Kidney epithelial cell (primary cell): ENCODE measurements around the gene RIPOR2. TPM values are rescaled to one million over a fixed set of nuclear protein-coding genes. Genes with fewer than 3 reads are reported as not detected.

Source experiments
- DNase-seq: peaks from one replicate; pipeline ENCODE4 v3.0.0-alpha.2; 2010; ENCODE audit warnings: low read depth
- H3K27me3 ChIP-seq: 2 replicates; pipeline ENCODE4 v1.6.0; 2011; ENCODE audit warnings: low read length; ENCODE audit not compliant: control insufficient read depth, insufficient read depth
- H3K36me3 ChIP-seq: 2 replicates; pipeline ENCODE4 v1.5.1; 2011; ENCODE audit warnings: low read length; ENCODE audit not compliant: control insufficient read depth, insufficient read depth
- H3K4me3 ChIP-seq: 2 replicates; pipeline ENCODE4 v1.5.1; 2011; ENCODE audit warnings: low read depth, mild to moderate bottlenecking, control low read depth, low read length
- total RNA-seq: library from RNA; depleted of rRNA; stranded (reverse); fragments of >200 nt; gene quantifications from 2 replicates; pipeline ENCODE4 v1.2.3, GENCODE V29; 2015
- TF ChIP-seq, protein P1 (sequence below): IDR thresholded peaks from 2 replicates; pipeline ENCODE4 v1.5.1; 2011; ENCODE audit warnings: mild to moderate bottlenecking, moderate library complexity, low read length, control low read depth, inconsistent platforms; ENCODE audit not compliant: insufficient read depth, poor library complexity, severe bottlenecking

RIPOR2 gene
- total RNA-seq, 1 donor from 2014 or later: 0.79 TPM

DNA sequence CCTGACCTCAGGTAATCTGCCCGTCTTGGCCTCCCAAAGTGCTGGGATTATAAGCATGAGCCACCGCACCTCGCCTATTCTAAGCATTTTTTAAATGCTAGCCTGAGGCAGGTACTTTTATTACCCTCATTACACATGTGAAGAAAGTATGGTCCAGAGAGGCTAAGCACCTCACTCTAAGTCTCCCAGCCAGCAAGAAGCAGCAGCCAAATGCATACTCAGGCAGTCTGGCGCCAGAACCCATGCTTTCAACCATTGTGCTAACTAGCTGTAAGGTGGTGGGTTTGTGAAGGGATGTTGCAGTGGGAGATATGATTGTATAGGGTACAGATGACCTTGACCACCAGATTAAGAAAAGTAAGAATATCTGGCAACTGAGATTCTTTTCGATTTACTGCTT is 26.1 kb upstream of the RIPOR2 start:
- Histone ChIP-seq H3K36me3 (no peaks in the 10 kb centered on the region), H3K4me3 (no peak overlapping the region), H3K27me3 (no peaks in the 10 kb centered on the region)
- TF ChIP-seq, protein P1, sequence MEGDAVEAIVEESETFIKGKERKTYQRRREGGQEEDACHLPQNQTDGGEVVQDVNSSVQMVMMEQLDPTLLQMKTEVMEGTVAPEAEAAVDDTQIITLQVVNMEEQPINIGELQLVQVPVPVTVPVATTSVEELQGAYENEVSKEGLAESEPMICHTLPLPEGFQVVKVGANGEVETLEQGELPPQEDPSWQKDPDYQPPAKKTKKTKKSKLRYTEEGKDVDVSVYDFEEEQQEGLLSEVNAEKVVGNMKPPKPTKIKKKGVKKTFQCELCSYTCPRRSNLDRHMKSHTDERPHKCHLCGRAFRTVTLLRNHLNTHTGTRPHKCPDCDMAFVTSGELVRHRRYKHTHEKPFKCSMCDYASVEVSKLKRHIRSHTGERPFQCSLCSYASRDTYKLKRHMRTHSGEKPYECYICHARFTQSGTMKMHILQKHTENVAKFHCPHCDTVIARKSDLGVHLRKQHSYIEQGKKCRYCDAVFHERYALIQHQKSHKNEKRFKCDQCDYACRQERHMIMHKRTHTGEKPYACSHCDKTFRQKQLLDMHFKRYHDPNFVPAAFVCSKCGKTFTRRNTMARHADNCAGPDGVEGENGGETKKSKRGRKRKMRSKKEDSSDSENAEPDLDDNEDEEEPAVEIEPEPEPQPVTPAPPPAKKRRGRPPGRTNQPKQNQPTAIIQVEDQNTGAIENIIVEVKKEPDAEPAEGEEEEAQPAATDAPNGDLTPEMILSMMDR: no peak
- no peak for DNase-seq

DNA sequence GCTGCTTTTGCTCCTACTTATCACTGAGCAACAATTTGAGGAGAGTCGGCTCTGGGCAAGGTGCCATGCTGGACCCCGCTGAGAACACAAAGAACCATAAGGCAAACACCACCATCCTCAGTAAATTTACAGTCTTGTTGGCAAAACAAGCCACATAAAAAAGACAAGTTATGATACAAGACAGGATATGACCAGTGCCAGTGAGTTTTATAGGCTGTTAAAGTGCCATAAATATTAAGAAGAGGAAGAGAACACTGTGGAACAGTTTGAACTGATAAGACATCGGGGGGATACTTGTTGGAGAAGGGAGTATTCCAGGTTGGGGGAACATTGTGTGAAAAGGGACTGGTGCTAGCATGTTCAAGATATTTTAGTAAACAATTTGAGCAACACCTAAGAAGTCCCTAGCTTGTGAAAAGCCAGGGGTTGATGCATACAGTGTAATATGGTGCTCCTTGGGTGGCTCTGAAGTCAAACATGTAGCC is 25.3 kb upstream of the RIPOR2 start:
- H3K27me3 ChIP-seq: no peaks in the 10 kb centered on the region
- no peak overlapping the region for H3K4me3 ChIP-seq
- DNase-seq: no peak
- TF ChIP-seq, protein P1: no peak
- H3K36me3 ChIP-seq: no peaks in the 10 kb centered on the region

DNA sequence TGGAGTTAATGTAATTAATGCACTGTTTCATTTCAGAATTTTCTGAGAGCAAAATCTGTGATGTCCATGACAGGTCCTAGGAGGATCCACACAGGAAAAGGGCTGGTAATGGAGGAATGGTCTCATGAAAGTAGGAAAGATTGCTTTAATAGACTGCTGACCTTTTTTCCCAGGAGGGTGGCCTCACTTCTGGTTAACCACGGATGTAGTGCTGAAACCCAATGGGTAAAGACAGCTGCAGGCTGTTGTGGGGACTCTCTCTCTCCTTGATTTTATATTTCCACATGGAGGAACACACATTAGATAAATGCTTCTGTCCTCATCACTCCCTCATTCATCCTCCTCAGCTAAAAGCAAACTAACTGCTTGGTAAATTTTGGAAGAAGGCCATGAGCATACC is 23.6 kb upstream of the RIPOR2 start:
- H3K4me3 ChIP-seq: no peak overlapping the region
- DNase-seq: no peak
- no peaks in the 10 kb centered on the region for H3K27me3 ChIP-seq
- no peaks in the 10 kb centered on the region for H3K36me3 ChIP-seq
- TF ChIP-seq, protein P1: no peak

DNA sequence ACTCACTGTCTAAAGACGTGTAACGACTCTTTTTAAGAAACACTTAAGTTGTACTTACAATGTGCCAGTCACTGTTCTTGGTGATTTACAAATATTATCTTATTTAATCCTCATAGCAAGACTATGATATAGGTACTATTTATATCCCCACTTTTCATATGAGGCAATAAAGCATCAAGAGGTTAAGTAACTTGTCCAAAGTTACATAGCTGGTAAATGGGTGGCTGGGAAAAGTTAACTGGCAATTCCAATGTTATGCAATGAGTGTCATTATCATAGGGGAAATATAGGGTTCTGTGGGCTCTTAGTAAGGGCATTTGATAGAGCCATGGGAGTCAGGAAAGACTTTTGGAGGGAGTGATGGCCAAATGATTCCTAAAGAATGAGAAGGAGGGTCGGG is 21.4 kb upstream of the RIPOR2 start:
- TF ChIP-seq, protein P1: no peak
- no peak for DNase-seq
- Histone ChIP-seq H3K36me3 (no peaks in the 10 kb centered on the region), H3K4me3 (no peak overlapping the region), H3K27me3 (no peaks in the 10 kb centered on the region)

DNA sequence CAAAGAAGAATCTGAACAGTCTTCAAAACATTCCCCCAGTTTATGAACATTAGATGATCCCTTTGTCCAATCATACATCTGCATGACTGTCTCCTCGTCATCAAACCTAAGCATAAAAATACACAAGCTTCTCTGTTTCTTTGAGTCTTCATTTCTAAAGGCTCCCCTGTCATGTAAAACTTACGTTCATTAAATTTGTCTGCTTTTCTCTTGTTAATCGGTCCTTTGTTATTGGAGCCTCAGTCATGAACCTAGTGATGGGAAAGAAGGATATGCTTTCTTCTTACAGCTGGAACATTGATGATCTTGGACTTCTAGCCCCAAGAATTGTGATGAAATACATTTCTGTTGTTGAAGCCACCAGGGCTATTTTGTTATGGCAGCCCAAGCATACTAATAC is 18.0 kb upstream of the RIPOR2 start:
- TF ChIP-seq, protein P1: no peak
- Histone ChIP-seq H3K36me3 (no peaks in the 10 kb centered on the region), H3K4me3 (no peak overlapping the region), H3K27me3 (no peaks in the 10 kb centered on the region)
- no peak for DNase-seq

DNA sequence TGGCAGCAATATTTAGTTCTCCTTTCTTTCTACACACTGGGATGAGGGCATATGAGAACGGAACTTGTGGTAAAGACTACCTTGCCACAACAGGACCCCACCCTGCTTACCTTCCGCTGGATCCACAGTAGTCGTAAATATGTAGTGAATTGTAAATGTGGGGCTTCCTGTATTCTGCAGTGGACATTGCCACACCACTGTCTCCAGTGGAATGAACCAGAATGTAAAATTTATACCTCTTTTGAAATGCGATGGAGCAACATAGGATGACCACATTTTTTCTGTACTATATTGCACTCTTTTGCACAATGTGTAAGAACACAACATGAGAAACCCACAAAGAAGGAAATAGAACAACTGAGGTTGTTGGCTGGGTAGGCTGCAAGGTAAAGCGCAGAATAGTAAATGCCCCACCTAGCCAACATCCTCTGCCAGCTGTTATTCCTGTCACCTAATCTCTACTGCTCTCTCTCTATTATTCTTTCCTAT is 16.1 kb upstream of the RIPOR2 start:
- Histone ChIP-seq H3K27me3 (no peaks in the 10 kb centered on the region), H3K36me3 (no peaks in the 10 kb centered on the region), H3K4me3 (no peak overlapping the region)
- TF ChIP-seq, protein P1: no peak
- DNase-seq: no peak
